ENCODE data around the gene ZBTB46.
A peak's percentile ranks its signal among the peaks of the same experiment; 100 is the strongest.

ZBTB46 gene

DNA sequence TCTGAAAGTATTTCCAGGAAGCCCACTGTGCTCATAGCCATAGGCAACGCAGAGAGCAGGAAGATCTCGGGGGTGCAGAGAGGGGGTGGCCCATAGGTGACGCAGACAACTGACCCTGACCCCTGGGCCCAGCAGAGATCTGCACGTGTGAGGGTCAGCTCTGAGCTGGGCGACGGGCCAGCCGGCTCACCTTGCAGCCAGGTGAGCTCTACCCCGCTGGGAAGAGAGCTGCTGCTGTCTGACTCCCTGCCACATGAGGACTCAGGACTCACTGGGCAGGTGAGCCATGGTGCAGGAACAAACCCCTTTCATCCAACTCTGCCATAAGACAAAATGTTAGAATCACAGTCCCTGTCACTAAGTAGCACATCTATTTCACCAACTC lies 19.6 kb downstream of the ZBTB46 start:
- Histone ChIP-seq H3K4me1 (ENCODE audit: control insufficient read depth, insufficient read depth, low read length) (no peaks in the 10 kb centered on the region), H3K4me3 (ENCODE audit: low read depth, low read length) (no peak overlapping the region), H3K27ac (ENCODE audit: extremely low read depth, low read depth, low read length) (no peak overlapping the region), H3K9me3 (ENCODE audit: control insufficient read depth, insufficient read depth, low read depth, low read length) (no peaks in the 10 kb centered on the region), H3K36me3 (ENCODE audit: control insufficient read depth in 2 of 2, insufficient read depth in 1 of 2, low read length in 2 of 2) (no peaks in the 10 kb centered on the region)
- POLR2A ChIA-PET: no interaction called here
- TF ChIP-seq MYNN (tag by site-specific recombination; IDR thresholded peaks at IDR 0.05; ENCODE audit: borderline replicate concordance) (no peak), ZNF37A (tag by site-specific recombination; IDR thresholded peaks at IDR 0.05) (no peak), ZNF221 (tag by site-specific recombination; IDR thresholded peaks at IDR 0.05; ENCODE audit: borderline replicate concordance) (no peak), ZNF654 (tag by site-specific recombination; IDR thresholded peaks at IDR 0.05; ENCODE audit: low read depth) (no peak), PATZ1 (tag by site-specific recombination; IDR thresholded peaks at IDR 0.05) (no peak), ZNF155 (tag by site-specific recombination; IDR thresholded peaks at IDR 0.05) (no peak), ZNF133 (tag by site-specific recombination; IDR thresholded peaks at IDR 0.05) (no peak), ZNF621 (tag by site-specific recombination; IDR thresholded peaks at IDR 0.05) (no peak), ZNF843 (tag by site-specific recombination; IDR thresholded peaks at IDR 0.05) (no peak), ZNF664 (tag by site-specific recombination; IDR thresholded peaks at IDR 0.05) (no peak), REST (tag by site-specific recombination; IDR thresholded peaks at IDR 0.05) (no peak), ZNF791 (tag by site-specific recombination; IDR thresholded peaks at IDR 0.05) (no peak)
- CTCF ChIA-PET: interaction anchor here (0.6 to 0.7 kb wide), 2 partner anchors 26 to 631 kb away, joined by 3 read pairs; no protein-coding TSS in a partner anchor

- TF ChIP-seq ZNF555 (tag by site-specific recombination; conservative IDR thresholded peaks at IDR 0.05) (no peak), SCRT2 (tag by site-specific recombination; IDR thresholded peaks at IDR 0.05) (peak; percentile 20; the same call in 1 of the 2 replicates), REST (tag by site-specific recombination; IDR thresholded peaks at IDR 0.05) (0 out of 2 replicates have a peak, but pooled peaks have one; percentile 22)
- no peaks in the 10 kb centered on the region for H3K9me3 ChIP-seq (ENCODE audit: control insufficient read depth, insufficient read depth, low read depth, low read length)
- no peak overlapping the region for H3K27ac ChIP-seq (ENCODE audit: extremely low read depth, low read depth, low read length)
- H3K4me3 ChIP-seq (ENCODE audit: low read depth, low read length): no peak overlapping the region
- H3K36me3 ChIP-seq (ENCODE audit: control insufficient read depth in 2 of 2, insufficient read depth in 1 of 2, low read length in 2 of 2): no peaks in the 10 kb centered on the region
- POLR2A ChIA-PET: no interaction called here
- CTCF ChIA-PET: interaction anchor here (0.9 kb wide), 1 partner anchor 26 kb away, joined by 5 read pairs; no protein-coding TSS in a partner anchor
- no peaks in the 10 kb centered on the region for H3K4me1 ChIP-seq (ENCODE audit: control insufficient read depth, insufficient read depth, low read length)
Measured at GRCh38 chr20:63810730-63811490, 20.2 kb downstream of the ZBTB46 start.
